Measurements from ENCODE around the gene PHLDA3. TPM values are rescaled to one million over a fixed set of nuclear protein-coding genes. Genes with fewer than 3 reads are reported as not detected.

The PHLDA3 gene
- total and polyA plus RNA-seq, 2 of the 13 experiments (the other 11 are each of a cell fraction or from before 2014, with no cell fraction given) = 16.7 to 33.6 TPM

DNA sequence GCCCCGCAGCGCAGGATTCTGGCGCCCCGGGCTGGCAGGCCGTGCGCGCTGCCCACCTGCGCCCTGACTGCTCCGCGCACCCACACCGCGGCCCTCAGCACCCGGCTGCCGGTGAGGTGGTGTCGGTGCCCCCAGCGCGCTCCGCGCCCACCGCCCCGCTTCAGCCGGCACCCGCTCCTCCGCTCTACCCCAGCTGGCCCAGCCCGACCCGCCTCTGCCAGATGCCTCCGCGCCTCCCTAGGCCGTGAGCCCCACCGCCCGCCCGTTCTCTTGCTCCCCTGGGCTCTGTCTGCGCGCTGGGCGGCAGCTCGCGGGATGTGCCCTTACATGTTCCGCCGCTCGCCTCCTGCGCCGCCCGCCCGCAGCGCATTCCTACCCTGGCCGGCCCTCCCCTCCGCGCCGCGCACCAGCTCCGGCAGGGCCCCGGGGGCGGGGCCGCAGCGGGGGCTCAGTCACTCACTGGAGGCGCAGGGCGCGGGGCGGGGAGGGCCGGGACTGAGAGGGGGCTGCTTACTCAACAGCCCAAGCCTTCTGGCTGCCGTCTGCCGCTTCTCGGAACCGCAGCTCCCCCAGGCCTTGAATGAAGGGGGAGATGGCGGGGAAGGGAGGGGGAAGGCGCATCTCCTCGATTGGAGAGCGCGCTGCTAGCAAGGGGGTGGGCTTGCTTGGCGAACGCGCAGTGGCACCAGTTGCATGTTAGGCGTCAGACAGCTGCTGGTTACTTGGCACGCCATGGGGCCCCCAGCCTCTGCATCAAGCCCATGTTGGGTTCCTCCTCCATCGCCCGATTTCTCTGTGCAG is at the start of gene PHLDA3 (continued):
- TF ChIP-seq, protein P1, sequence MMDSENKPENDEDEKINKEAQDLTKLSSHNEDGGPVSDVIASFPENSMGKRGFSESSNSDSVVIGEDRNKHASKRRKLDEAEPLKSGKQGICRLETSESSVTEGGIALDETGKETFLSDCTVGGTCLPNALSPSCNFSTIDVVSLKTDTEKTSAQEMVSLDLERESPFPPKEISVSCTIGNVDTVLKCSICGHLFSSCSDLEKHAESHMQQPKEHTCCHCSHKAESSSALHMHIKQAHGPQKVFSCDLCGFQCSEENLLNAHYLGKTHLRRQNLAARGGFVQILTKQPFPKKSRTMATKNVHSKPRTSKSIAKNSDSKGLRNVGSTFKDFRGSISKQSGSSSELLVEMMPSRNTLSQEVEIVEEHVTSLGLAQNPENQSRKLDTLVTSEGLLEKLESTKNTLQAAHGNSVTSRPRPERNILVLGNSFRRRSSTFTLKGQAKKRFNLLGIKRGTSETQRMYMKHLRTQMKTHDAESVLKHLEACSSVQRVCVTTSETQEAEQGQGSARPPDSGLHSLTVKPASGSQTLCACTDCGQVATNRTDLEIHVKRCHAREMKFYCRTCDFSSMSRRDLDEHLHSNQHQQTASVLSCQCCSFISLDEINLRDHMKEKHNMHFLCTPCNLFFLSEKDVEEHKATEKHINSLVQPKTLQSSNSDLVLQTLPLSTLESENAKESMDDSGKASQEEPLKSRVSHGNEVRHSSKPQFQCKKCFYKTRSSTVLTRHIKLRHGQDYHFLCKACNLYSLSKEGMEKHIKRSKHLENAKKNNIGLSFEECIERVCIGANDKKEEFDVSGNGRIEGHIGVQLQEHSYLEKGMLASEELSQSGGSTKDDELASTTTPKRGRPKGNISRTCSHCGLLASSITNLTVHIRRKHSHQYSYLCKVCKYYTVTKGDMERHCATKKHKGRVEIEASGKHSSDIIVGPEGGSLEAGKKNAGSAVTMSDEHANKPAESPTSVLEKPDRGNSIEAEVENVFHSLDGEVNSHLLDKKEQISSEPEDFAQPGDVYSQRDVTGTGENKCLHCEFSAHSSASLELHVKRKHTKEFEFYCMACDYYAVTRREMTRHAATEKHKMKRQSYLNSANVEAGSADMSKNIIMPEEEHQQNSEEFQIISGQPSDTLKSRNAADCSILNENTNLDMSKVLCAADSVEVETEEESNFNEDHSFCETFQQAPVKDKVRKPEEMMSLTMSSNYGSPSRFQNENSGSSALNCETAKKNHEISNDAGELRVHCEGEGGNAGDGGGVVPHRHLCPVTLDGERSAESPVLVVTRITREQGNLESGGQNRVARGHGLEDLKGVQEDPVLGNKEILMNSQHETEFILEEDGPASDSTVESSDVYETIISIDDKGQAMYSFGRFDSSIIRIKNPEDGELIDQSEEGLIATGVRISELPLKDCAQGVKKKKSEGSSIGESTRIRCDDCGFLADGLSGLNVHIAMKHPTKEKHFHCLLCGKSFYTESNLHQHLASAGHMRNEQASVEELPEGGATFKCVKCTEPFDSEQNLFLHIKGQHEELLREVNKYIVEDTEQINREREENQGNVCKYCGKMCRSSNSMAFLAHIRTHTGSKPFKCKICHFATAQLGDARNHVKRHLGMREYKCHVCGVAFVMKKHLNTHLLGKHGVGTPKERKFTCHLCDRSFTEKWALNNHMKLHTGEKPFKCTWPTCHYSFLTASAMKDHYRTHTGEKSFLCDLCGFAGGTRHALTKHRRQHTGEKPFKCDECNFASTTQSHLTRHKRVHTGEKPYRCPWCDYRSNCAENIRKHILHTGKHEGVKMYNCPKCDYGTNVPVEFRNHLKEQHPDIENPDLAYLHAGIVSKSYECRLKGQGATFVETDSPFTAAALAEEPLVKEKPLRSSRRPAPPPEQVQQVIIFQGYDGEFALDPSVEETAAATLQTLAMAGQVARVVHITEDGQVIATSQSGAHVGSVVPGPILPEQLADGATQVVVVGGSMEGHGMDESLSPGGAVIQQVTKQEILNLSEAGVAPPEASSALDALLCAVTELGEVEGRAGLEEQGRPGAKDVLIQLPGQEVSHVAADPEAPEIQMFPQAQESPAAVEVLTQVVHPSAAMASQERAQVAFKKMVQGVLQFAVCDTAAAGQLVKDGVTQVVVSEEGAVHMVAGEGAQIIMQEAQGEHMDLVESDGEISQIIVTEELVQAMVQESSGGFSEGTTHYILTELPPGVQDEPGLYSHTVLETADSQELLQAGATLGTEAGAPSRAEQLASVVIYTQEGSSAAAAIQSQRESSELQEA (CRISPR knock-in tag; IDR thresholded peaks at IDR 0.05; ENCODE audit: not compliant biosample characterization) = no peak
- TF ChIP-seq MIER2 (CRISPR knock-in tag; IDR thresholded peaks at IDR 0.05) (no peak), PITX1 (CRISPR knock-in tag; IDR thresholded peaks at IDR 0.05) (peak; percentile 57; the same call in 1 of the 2 replicates), ZNF552 (CRISPR knock-in tag; IDR thresholded peaks at IDR 0.05; ENCODE audit: borderline replicate concordance) (no peak), ZNF777 (CRISPR knock-in tag; IDR thresholded peaks at IDR 0.05) (peak; percentile 62; the same call in 1 of the 2 replicates), SMC3 (IDR thresholded peaks at IDR 0.05; ENCODE audit: low read length) (no peak), KDM4B (CRISPR knock-in tag; IDR thresholded peaks at IDR 0.05) (peak; percentile 62; the same call in 1 of the 2 replicates), PTBP1 (IDR thresholded peaks at IDR 0.05; ENCODE audit: low read depth, low read length, poor library complexity, severe bottlenecking) (no peak), ZNF558 (CRISPR knock-in tag; IDR thresholded peaks at IDR 0.05; ENCODE audit: borderline replicate concordance) (no peak), TEAD3 (CRISPR knock-in tag; optimal IDR thresholded peaks at IDR 0.05; ENCODE audit: borderline replicate concordance) (peak; percentile 63), ZNF709 (CRISPR knock-in tag; IDR thresholded peaks at IDR 0.05) (0 out of 2 replicates have a peak, but pooled peaks have one; percentile 62), PCBP2 (optimal IDR thresholded peaks at IDR 0.05; ENCODE audit: low read depth, low read length, poor library complexity, severe bottlenecking) (no peak), NFRKB (IDR thresholded peaks at IDR 0.05) (no peak)
- TF ChIP-seq, protein P2, sequence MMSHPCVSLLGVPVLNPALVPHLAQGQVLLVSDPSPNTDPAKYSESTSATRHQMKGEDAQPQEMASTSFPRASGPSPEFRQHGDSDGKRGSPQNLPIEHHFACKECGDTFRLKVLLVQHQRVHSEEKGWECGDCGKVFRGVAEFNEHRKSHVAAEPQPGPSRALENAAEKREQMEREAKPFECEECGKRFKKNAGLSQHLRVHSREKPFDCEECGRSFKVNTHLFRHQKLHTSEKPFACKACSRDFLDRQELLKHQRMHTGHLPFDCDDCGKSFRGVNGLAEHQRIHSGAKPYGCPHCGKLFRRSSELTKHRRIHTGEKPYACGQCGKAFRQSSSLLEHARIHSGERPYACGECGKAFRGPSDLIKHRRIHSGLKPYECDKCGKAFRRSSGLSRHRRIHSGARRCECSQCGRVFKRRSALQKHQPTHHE (CRISPR knock-in tag; IDR thresholded peaks at IDR 0.05; ENCODE audit: borderline replicate concordance) = 0 out of 2 replicates have a peak, but pooled peaks have one; percentile 15
- TF ChIP-seq, protein P3, sequence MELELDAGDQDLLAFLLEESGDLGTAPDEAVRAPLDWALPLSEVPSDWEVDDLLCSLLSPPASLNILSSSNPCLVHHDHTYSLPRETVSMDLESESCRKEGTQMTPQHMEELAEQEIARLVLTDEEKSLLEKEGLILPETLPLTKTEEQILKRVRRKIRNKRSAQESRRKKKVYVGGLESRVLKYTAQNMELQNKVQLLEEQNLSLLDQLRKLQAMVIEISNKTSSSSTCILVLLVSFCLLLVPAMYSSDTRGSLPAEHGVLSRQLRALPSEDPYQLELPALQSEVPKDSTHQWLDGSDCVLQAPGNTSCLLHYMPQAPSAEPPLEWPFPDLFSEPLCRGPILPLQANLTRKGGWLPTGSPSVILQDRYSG (CRISPR knock-in tag; IDR thresholded peaks at IDR 0.05) = no peak
- TF ChIP-seq, protein P4, sequence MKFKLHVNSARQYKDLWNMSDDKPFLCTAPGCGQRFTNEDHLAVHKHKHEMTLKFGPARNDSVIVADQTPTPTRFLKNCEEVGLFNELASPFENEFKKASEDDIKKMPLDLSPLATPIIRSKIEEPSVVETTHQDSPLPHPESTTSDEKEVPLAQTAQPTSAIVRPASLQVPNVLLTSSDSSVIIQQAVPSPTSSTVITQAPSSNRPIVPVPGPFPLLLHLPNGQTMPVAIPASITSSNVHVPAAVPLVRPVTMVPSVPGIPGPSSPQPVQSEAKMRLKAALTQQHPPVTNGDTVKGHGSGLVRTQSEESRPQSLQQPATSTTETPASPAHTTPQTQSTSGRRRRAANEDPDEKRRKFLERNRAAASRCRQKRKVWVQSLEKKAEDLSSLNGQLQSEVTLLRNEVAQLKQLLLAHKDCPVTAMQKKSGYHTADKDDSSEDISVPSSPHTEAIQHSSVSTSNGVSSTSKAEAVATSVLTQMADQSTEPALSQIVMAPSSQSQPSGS (CRISPR knock-in tag; IDR thresholded peaks at IDR 0.05) = no peak
- TF ChIP-seq, protein P5, sequence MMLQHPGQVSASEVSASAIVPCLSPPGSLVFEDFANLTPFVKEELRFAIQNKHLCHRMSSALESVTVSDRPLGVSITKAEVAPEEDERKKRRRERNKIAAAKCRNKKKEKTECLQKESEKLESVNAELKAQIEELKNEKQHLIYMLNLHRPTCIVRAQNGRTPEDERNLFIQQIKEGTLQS (CRISPR knock-in tag; IDR thresholded peaks at IDR 0.05) = no peak; the same call in 1 of the 2 replicates
